ENCODE measurements around the gene ZNF331. TPM values are rescaled to one million over a fixed set of nuclear protein-coding genes. Genes with fewer than 3 reads are reported as not detected.

Gene ZNF331
- polyA plus RNA-seq, 1 experiment: 4.4 TPM

GRCh38 chr19:53596056-53596455, 58.1 kb downstream of the ZNF331 start:
- ChIA-PET POLR2A (no interaction called here), CTCF (no interaction called here)
- no peak for DNase-seq (ENCODE audit: low read depth, low spot score)

GRCh38 chr19:53597023-53597422, 59.1 kb downstream of the ZNF331 start:
- DNase-seq (ENCODE audit: low read depth, low spot score): no peak
- Histone ChIP-seq H3K4me3 (ENCODE audit: low read depth, low read length) (no peak overlapping the region), H3K9me3 (ENCODE audit: control insufficient read depth, insufficient read depth, low read length) (peaks cover 60% of the 10 kb centered on the region), H3K27ac (ENCODE audit: low read depth, low read length) (no peak overlapping the region), H3K27me3 (ENCODE audit: control insufficient read depth, insufficient read depth, low read length) (no peaks in the 10 kb centered on the region)
- ChIA-PET CTCF (no interaction called here), POLR2A (no interaction called here)
- TF ChIP-seq CTCF (IDR thresholded peaks at IDR 0.05; ENCODE audit: low read depth, low read length): no peak

More at GRCh38 chr19:53596056-53596455, 58.1 kb downstream of the ZNF331 start:
- H3K27me3 ChIP-seq (ENCODE audit: control insufficient read depth, insufficient read depth, low read length): no peaks in the 10 kb centered on the region
- H3K4me3 ChIP-seq (ENCODE audit: low read depth, low read length): no peak overlapping the region
- no peak overlapping the region for H3K27ac ChIP-seq (ENCODE audit: low read depth, low read length)
- no peak for TF ChIP-seq CTCF (IDR thresholded peaks at IDR 0.05; ENCODE audit: low read depth, low read length)
- peaks cover 53% of the 10 kb centered on the region for H3K9me3 ChIP-seq (ENCODE audit: control insufficient read depth, insufficient read depth, low read length)

- no peak for TF ChIP-seq CTCF (IDR thresholded peaks at IDR 0.05; ENCODE audit: low read depth, low read length)
- peaks cover 62% of the 10 kb centered on the region for H3K9me3 ChIP-seq (ENCODE audit: control insufficient read depth, insufficient read depth, low read length)
- H3K27me3 ChIP-seq (ENCODE audit: control insufficient read depth, insufficient read depth, low read length): no peaks in the 10 kb centered on the region
- POLR2A ChIA-PET: no interaction called here
- no peak overlapping the region for H3K4me3 ChIP-seq (ENCODE audit: low read depth, low read length)
- CTCF ChIA-PET: no interaction called here
- H3K27ac ChIP-seq (ENCODE audit: low read depth, low read length): no peak overlapping the region
- no peak for DNase-seq (ENCODE audit: low read depth, low spot score)
Observed at GRCh38 chr19:53598361-53598760, 60.4 kb downstream of the ZNF331 start.

GRCh38 chr19:53600217-53600616, 62.3 kb downstream of the ZNF331 start:
- no peaks in the 10 kb centered on the region for H3K27me3 ChIP-seq (ENCODE audit: control insufficient read depth, insufficient read depth, low read length)
- no peak for TF ChIP-seq CTCF (IDR thresholded peaks at IDR 0.05; ENCODE audit: low read depth, low read length)
- POLR2A ChIA-PET: no interaction called here
- CTCF ChIA-PET: no interaction called here
- DNase-seq (ENCODE audit: low read depth, low spot score): no peak
- peaks cover 63% of the 10 kb centered on the region for H3K9me3 ChIP-seq (ENCODE audit: control insufficient read depth, insufficient read depth, low read length)
- no peak overlapping the region for H3K27ac ChIP-seq (ENCODE audit: low read depth, low read length)
- no peak overlapping the region for H3K4me3 ChIP-seq (ENCODE audit: low read depth, low read length)

GRCh38 chr19:53606031-53606430, 68.1 kb downstream of the ZNF331 start:
- Histone ChIP-seq H3K27ac (ENCODE audit: low read depth, low read length) (no peak overlapping the region), H3K27me3 (ENCODE audit: control insufficient read depth, insufficient read depth, low read length) (no peaks in the 10 kb centered on the region), H3K4me3 (ENCODE audit: low read depth, low read length) (no peak overlapping the region), H3K9me3 (ENCODE audit: control insufficient read depth, insufficient read depth, low read length) (peaks cover 86% of the 10 kb centered on the region)
- DNase-seq (ENCODE audit: low read depth, low spot score): no peak
- no peak for TF ChIP-seq CTCF (IDR thresholded peaks at IDR 0.05; ENCODE audit: low read depth, low read length)
- ChIA-PET POLR2A (no interaction called here), CTCF (no interaction called here)
